IMR-90 (cell line): ENCODE results near the gene CD101. TPM values are rescaled to one million over a fixed set of nuclear protein-coding genes. Genes with fewer than 3 reads are reported as not detected.

Source experiments
- ATAC-seq: fragments of 200-7000 bp; cut with Tn5 transposase; 2 replicates; pipeline ENCODE4 v1.9.1; 2020; ENCODE audit warnings: low read depth, mild to moderate bottlenecking, moderate library complexity
- BruUV-seq: library from RNA; stranded (reverse); fragments of 400-500 nt; replicated peaks from 2 replicates; lab custom pipeline; 2021; lab: Mats Ljungman, UMichigan
- CTCF ChIA-PET: fragments of 300-600 bp; formaldehyde crosslinking; extraction: SDS; loops from one replicate; lab custom pipeline; 2021; ENCODE audit warnings: antibody characterized with exemption; lab: Yijun Ruan, JAX
- POLR2A ChIA-PET: fragments of 300-600 bp; sonication (Branson Sonifier 250); formaldehyde crosslinking; loops from one replicate; lab custom pipeline; 2022; ENCODE audit warnings: antibody characterized with exemption; ENCODE audit not compliant: unreplicated experiment; lab: Charles Lee
- DNase-seq: peaks from one replicate; pipeline ENCODE4 v3.0.0; 2013
- H2AFZ ChIP-seq: replicated peaks from 2 replicates; pipeline ENCODE3; 2013; ENCODE audit warnings: low read length, mild to moderate bottlenecking; ENCODE audit not compliant: poor library complexity
- H2AK5ac ChIP-seq: 2 replicates; pipeline ENCODE4 v1.6.1; 2013; ENCODE audit warnings: low read depth, low read length, inconsistent platforms
- H2AK9ac ChIP-seq: replicated peaks from 2 replicates; pipeline ENCODE3; 2013; ENCODE audit warnings: mild to moderate bottlenecking, low read depth, low read length, moderate library complexity; ENCODE audit not compliant: poor library complexity
- H2BK120ac ChIP-seq: 2 replicates; pipeline ENCODE4 v1.6.1; 2013; ENCODE audit warnings: low read depth, low read length, inconsistent platforms
- H2BK15ac ChIP-seq: 3 replicates; pipeline ENCODE4 v1.6.1; 2013; ENCODE audit warnings: low read depth, low read length, inconsistent platforms
- H2BK20ac ChIP-seq: 2 replicates; pipeline ENCODE4 v1.6.1; 2013; ENCODE audit warnings: low read depth, mild to moderate bottlenecking, inconsistent platforms, low read length, moderate library complexity
- H2BK5ac ChIP-seq: 2 replicates; pipeline ENCODE4 v1.6.1; 2013; ENCODE audit warnings: mild to moderate bottlenecking, low read depth, low read length, inconsistent platforms; ENCODE audit not compliant: poor library complexity, severe bottlenecking
- H3K14ac ChIP-seq: replicated peaks from 2 replicates; pipeline ENCODE4 v1.6.1; 2013; ENCODE audit warnings: low read depth, low read length, inconsistent platforms
- H3K18ac ChIP-seq: 2 replicates; pipeline ENCODE4 v1.6.1; 2013; ENCODE audit warnings: low read depth, low read length, control low read depth
- H3K23ac ChIP-seq: 2 replicates; pipeline ENCODE4 v1.6.1; 2013; ENCODE audit warnings: low read depth, low read length, inconsistent platforms
- H3K27ac ChIP-seq: 2 replicates; pipeline ENCODE4 v1.5.1; 2013; ENCODE audit warnings: mild to moderate bottlenecking, control low read depth, low read length; ENCODE audit not compliant: insufficient read depth
- H3K27me3 ChIP-seq: 2 replicates; pipeline ENCODE4 v1.6.1; 2013; ENCODE audit warnings: low read length; ENCODE audit not compliant: control insufficient read depth, insufficient read depth
- H3K36me3 ChIP-seq: 2 replicates; pipeline ENCODE4 v1.6.1; 2013; ENCODE audit warnings: low read length, mixed read lengths; ENCODE audit not compliant: control insufficient read depth, insufficient read depth
- H3K4ac ChIP-seq: 2 replicates; pipeline ENCODE4 v1.6.1; 2013; ENCODE audit warnings: low read depth, low read length, inconsistent platforms
- H3K4me1 ChIP-seq: 2 replicates; pipeline ENCODE4 v1.6.1; 2013; ENCODE audit warnings: low read length, mixed read lengths; ENCODE audit not compliant: control insufficient read depth, insufficient read depth
- H3K4me2 ChIP-seq: 2 replicates; pipeline ENCODE4 v1.6.1; 2013; ENCODE audit warnings: low read depth, mild to moderate bottlenecking, control low read depth, low read length, moderate library complexity
- H3K4me3 ChIP-seq: 2 replicates; pipeline ENCODE4 v1.5.1; 2013; ENCODE audit warnings: low read depth, mild to moderate bottlenecking, control low read depth, low read length, moderate library complexity; ENCODE audit not compliant: insufficient read depth
- H3K56ac ChIP-seq: 2 replicates; pipeline ENCODE4 v1.6.1; 2013; ENCODE audit warnings: low read length, inconsistent platforms; ENCODE audit not compliant: insufficient read depth; ENCODE audit errors: extremely low read depth
- H3K79me1 ChIP-seq, 2 experiments: 2 replicates each; pipeline ENCODE4 v1.6.1; 2013; ENCODE audit warnings: low read length in 2 of 2, inconsistent platforms in 1 of 2, low read depth in 1 of 2
- H3K9ac ChIP-seq: 2 replicates; pipeline ENCODE4 v1.6.1; 2013; ENCODE audit warnings: low read depth, low read length, control low read depth
- H3K9me1 ChIP-seq: 2 replicates; pipeline ENCODE4 v1.6.1; 2013; ENCODE audit warnings: low read length, inconsistent platforms; ENCODE audit not compliant: insufficient read depth
- H3K9me3 ChIP-seq: 2 replicates; pipeline ENCODE4 v1.6.1; 2013; ENCODE audit warnings: low read length; ENCODE audit not compliant: control insufficient read depth, insufficient read depth
- H4K20me1 ChIP-seq: 2 replicates; pipeline ENCODE4 v1.6.1; 2013; ENCODE audit warnings: low read length, inconsistent platforms; ENCODE audit not compliant: insufficient read depth
- H4K5ac ChIP-seq: 2 replicates; pipeline ENCODE4 v1.6.1; 2013; ENCODE audit warnings: mild to moderate bottlenecking, low read depth, low read length, control low read depth
- H4K8ac ChIP-seq, 2 experiments: 2 replicates each; pipeline ENCODE4 v1.6.1; 2013; ENCODE audit warnings: low read depth in 2 of 2, low read length in 2 of 2, control low read depth in 1 of 2, inconsistent platforms in 1 of 2
- H4K91ac ChIP-seq: 2 replicates; pipeline ENCODE4 v1.6.1; 2013; ENCODE audit warnings: low read depth, low read length, inconsistent platforms; ENCODE audit not compliant: insufficient read depth
- BHLHE40 ChIP-seq: fragments of 150-350 bp; IDR thresholded peaks from 2 replicates; pipeline ENCODE4 v1.6.1; 2016; ENCODE audit warnings: mild to moderate bottlenecking, low read depth, low read length
- CTCF ChIP-seq: conservative IDR thresholded peaks from 2 replicates; pipeline ENCODE4 v1.5.1; 2012; ENCODE audit warnings: mild to moderate bottlenecking, low read depth, low read length, improper control_type of control experiment
- ELK1 ChIP-seq: fragments of 150-350 bp; IDR thresholded peaks from 2 replicates; pipeline ENCODE4 v1.6.1; 2016; ENCODE audit warnings: low read depth, mild to moderate bottlenecking, low read length, moderate library complexity, borderline replicate concordance
- FOS ChIP-seq: fragments of 150-350 bp; IDR thresholded peaks from 2 replicates; pipeline ENCODE4 v1.6.1; 2016; ENCODE audit warnings: low read depth, low read length
- MAZ ChIP-seq: IDR thresholded peaks from 2 replicates; pipeline ENCODE4 v1.6.1; 2012; ENCODE audit warnings: low read depth, mild to moderate bottlenecking, low read length, improper control_type of control experiment, moderate library complexity, borderline replicate concordance
- MXI1 ChIP-seq: IDR thresholded peaks from 2 replicates; pipeline ENCODE4 v1.6.1; 2012; ENCODE audit warnings: low read depth, mild to moderate bottlenecking, low read length, moderate library complexity, borderline replicate concordance
- POLR2A ChIP-seq: IDR thresholded peaks from 2 replicates; pipeline ENCODE4 v1.6.1; 2012; ENCODE audit warnings: mild to moderate bottlenecking, low read depth, low read length
- RCOR1 ChIP-seq: IDR thresholded peaks from 2 replicates; pipeline ENCODE4 v1.6.1; 2012; ENCODE audit warnings: mild to moderate bottlenecking, low read length, improper control_type of control experiment; ENCODE audit not compliant: insufficient replicate concordance
- SMC3 ChIP-seq: fragments of 150-350 bp; IDR thresholded peaks from 2 replicates; pipeline ENCODE4 v1.6.1; 2016; ENCODE audit warnings: low read depth, mild to moderate bottlenecking, antibody characterized with exemption, low read length, moderate library complexity
- USF2 ChIP-seq: fragments of 150-350 bp; IDR thresholded peaks from 2 replicates; pipeline ENCODE4 v1.6.1; 2017; ENCODE audit warnings: mild to moderate bottlenecking, antibody characterized with exemption, low read length, low read depth
- WGBS, 2 experiments: methylation state at CpG; one replicate each; pipeline versions ENCODE4 v1.1.5 to v1.1.7; 2013; ENCODE audit warnings: missing lambda C conversion rate in 2 of 2; ENCODE audit not compliant: insufficient read length in 1 of 2; ENCODE audit errors: extremely low coverage in 2 of 2; 5-methylcytosine and 5-hydroxymethylcytosine counted together
- dilution Hi-C: fragments of 300-500 bp; cut with HindIII; formaldehyde crosslinking; loops from one replicate; pipeline ENCODE4 v1.14.3; 2018; ENCODE audit warnings: low sequenced_read_pairs; ENCODE audit not compliant: unreplicated experiment
- in situ Hi-C: fragments of 300-500 bp; cut with MboI; formaldehyde crosslinking; loops from 3 replicates; pipeline ENCODE4 v1.14.3; 2019; ENCODE audit warnings: low sequenced_read_pairs, inconsistent platforms, mixed read lengths
- intact Hi-C: fragments of 100-400 bp; cut with micrococcal nuclease; formaldehyde crosslinking; loops from 2 replicates; pipeline ENCODE4 v1.10.0; 2022
- polyA plus RNA-seq, 3 experiments: library from polyadenylated mRNA; depleted of rRNA; stranded (reverse); fragments of >200 nt; gene quantifications; 2 replicates each; pipeline ENCODE4 v1.2.3, GENCODE V29; 2012; ENCODE audit warnings: low replicate concordance in 1 of 3
- total RNA-seq: library from RNA; depleted of rRNA; stranded (reverse); fragments of >200 nt; gene quantifications from 2 replicates; pipeline ENCODE4 v1.2.3, GENCODE V29; 2012

Gene CD101
- total and polyA plus RNA-seq, 2 of the 4 experiments (the other 2 are of a cell fraction): not detected

GRCh38 chr1:116968724-116969123 lies 32.8 kb upstream of the CD101 start:
- Histone ChIP-seq H2AK9ac (no peak overlapping the region), H3K4me3 (no peak overlapping the region), H3K4me2 (no peak overlapping the region), H4K8ac (no peak overlapping the region), H3K4ac (no peak overlapping the region), H3K56ac (no peak overlapping the region), H2BK120ac (no peak overlapping the region), H3K27ac (no peak overlapping the region), H3K23ac (no peak overlapping the region), H3K9me1 (no peaks in the 10 kb centered on the region), H4K20me1 (no peaks in the 10 kb centered on the region), H3K4me1 (no peaks in the 10 kb centered on the region), H2BK5ac (no peak overlapping the region), H2AK5ac (no peak overlapping the region), H3K27me3 (no peaks in the 10 kb centered on the region), H3K18ac (no peak overlapping the region), H3K9me3 (no peaks in the 10 kb centered on the region), H3K9ac (no peak overlapping the region), H3K79me1 (no peaks in the 10 kb centered on the region), H2AFZ (no peak overlapping the region), H4K91ac (no peak overlapping the region), H2BK15ac (no peak overlapping the region), H2BK20ac (no peak overlapping the region), H3K14ac (no peak overlapping the region), H4K5ac (no peak overlapping the region), H3K36me3 (no peaks in the 10 kb centered on the region)
- ChIA-PET POLR2A (no interaction called here), CTCF (no interaction called here)
- TF ChIP-seq RCOR1 (no peak), FOS (no peak), USF2 (no peak), MAZ (no peak), ELK1 (no peak), SMC3 (no peak), MXI1 (no peak), BHLHE40 (no peak), POLR2A (no peak), CTCF (no peak)
- DNase-seq (no peak), ATAC-seq (no peak)
- BruUV-seq: no TSS peak
- dilution Hi-C loops (no loop called here), intact Hi-C loops (no loop called here), in situ Hi-C loops (no loop called here)
- no CpG with 5 or more reads among the region's 3 CpGs for WGBS, 2 experiments
